HepG2 (cell line): ENCODE measurements around the gene ZNF821. TPM values are rescaled to one million over a fixed set of nuclear protein-coding genes. Genes with fewer than 3 reads are reported as not detected.

Source experiments
- AFF4 ChIP-seq: sonication (generic); formaldehyde crosslinking; IDR thresholded peaks from 2 replicates; pipeline ENCODE4 v1.4.0; 2020; ENCODE audit warnings: missing genetic modification reagents
- HDAC2 ChIP-seq: sonication (generic); formaldehyde crosslinking; IDR thresholded peaks from 2 replicates; pipeline ENCODE4 v1.4.0; 2020; ENCODE audit warnings: missing genetic modification reagents
- HNF1A ChIP-seq, 2 experiments: sonication (generic) in 1 of 2; formaldehyde crosslinking in 1 of 2; IDR thresholded peaks; 2 replicates each; pipeline versions ENCODE4 v1.4.0 to v1.6.1; 2016 to 2020; ENCODE audit warnings: borderline replicate concordance in 1 of 2, low read depth in 1 of 2, mild to moderate bottlenecking in 1 of 2, missing genetic modification reagents in 1 of 2
- KAT2B ChIP-seq: fragments of 150-350 bp; IDR thresholded peaks from 2 replicates; pipeline ENCODE4 v1.6.1; 2014; ENCODE audit warnings: low read depth, low read length, borderline replicate concordance
- MED1 ChIP-seq: sonication (generic); formaldehyde crosslinking; IDR thresholded peaks from 2 replicates; pipeline ENCODE4 v1.4.0; 2020; ENCODE audit warnings: missing genetic modification reagents
- SAP130 ChIP-seq: IDR thresholded peaks from 2 replicates; pipeline ENCODE4 v1.6.1; 2016; ENCODE audit warnings: low read depth
- ZFP1 ChIP-seq: IDR thresholded peaks from 2 replicates; pipeline ENCODE4 v1.6.1; 2016
- ZFP36L1 ChIP-seq: sonication (generic); formaldehyde crosslinking; IDR thresholded peaks from 2 replicates; pipeline ENCODE4 v1.8.0; 2022; ENCODE audit warnings: mild to moderate bottlenecking, missing genetic modification reagents, moderate library complexity
- ZNF607 ChIP-seq: sonication (generic); formaldehyde crosslinking; IDR thresholded peaks from 2 replicates; pipeline ENCODE4 v1.5.1; 2020; ENCODE audit warnings: missing genetic modification reagents, mild to moderate bottlenecking, borderline replicate concordance
- polyA plus RNA-seq, 8 experiments: library from polyadenylated mRNA; depleted of rRNA in 3 of 8; stranded (reverse) in 7 of 8; unstranded in 1 of 8; fragments of >200 nt; fragmentation: Illumina TruSeq in 4 of 8; extraction: Trizol in 4 of 8; gene quantifications; 2 replicates each; pipeline versions ENCODE4 v1.2.1 to v1.2.3, GENCODE V29; 2011 to 2016; ENCODE audit warnings: low read depth in 4 of 8, missing spikeins in 1 of 8, mixed read lengths in 1 of 8; ENCODE audit not compliant: insufficient read depth in 1 of 8
- total RNA-seq, 5 experiments: library from RNA; depleted of rRNA; stranded (reverse); fragments of >200 nt; fragmentation: Illumina TruSeq; extraction: Trizol; gene quantifications; 2 replicates each; pipeline ENCODE4 v1.2.3, GENCODE V29; 2016; ENCODE audit warnings: low read depth in 1 of 5
- TF ChIP-seq, protein P1 (sequence below): sonication (generic); formaldehyde crosslinking; IDR thresholded peaks from 2 replicates; pipeline ENCODE4 v1.9.0; 2021; ENCODE audit warnings: mild to moderate bottlenecking, missing genetic modification reagents
- TF ChIP-seq, protein P2 (sequence below): sonication (generic); formaldehyde crosslinking; conservative IDR thresholded peaks from 2 replicates; pipeline ENCODE4 v1.4.0; 2020; ENCODE audit warnings: mild to moderate bottlenecking, missing genetic modification reagents, moderate library complexity

The ZNF821 gene
- total and polyA plus RNA-seq, 2 of the 13 experiments (the other 11 are each of a cell fraction or from before 2014, with no cell fraction given): 7.0 to 9.1 TPM

- TF ChIP-seq, protein P1, sequence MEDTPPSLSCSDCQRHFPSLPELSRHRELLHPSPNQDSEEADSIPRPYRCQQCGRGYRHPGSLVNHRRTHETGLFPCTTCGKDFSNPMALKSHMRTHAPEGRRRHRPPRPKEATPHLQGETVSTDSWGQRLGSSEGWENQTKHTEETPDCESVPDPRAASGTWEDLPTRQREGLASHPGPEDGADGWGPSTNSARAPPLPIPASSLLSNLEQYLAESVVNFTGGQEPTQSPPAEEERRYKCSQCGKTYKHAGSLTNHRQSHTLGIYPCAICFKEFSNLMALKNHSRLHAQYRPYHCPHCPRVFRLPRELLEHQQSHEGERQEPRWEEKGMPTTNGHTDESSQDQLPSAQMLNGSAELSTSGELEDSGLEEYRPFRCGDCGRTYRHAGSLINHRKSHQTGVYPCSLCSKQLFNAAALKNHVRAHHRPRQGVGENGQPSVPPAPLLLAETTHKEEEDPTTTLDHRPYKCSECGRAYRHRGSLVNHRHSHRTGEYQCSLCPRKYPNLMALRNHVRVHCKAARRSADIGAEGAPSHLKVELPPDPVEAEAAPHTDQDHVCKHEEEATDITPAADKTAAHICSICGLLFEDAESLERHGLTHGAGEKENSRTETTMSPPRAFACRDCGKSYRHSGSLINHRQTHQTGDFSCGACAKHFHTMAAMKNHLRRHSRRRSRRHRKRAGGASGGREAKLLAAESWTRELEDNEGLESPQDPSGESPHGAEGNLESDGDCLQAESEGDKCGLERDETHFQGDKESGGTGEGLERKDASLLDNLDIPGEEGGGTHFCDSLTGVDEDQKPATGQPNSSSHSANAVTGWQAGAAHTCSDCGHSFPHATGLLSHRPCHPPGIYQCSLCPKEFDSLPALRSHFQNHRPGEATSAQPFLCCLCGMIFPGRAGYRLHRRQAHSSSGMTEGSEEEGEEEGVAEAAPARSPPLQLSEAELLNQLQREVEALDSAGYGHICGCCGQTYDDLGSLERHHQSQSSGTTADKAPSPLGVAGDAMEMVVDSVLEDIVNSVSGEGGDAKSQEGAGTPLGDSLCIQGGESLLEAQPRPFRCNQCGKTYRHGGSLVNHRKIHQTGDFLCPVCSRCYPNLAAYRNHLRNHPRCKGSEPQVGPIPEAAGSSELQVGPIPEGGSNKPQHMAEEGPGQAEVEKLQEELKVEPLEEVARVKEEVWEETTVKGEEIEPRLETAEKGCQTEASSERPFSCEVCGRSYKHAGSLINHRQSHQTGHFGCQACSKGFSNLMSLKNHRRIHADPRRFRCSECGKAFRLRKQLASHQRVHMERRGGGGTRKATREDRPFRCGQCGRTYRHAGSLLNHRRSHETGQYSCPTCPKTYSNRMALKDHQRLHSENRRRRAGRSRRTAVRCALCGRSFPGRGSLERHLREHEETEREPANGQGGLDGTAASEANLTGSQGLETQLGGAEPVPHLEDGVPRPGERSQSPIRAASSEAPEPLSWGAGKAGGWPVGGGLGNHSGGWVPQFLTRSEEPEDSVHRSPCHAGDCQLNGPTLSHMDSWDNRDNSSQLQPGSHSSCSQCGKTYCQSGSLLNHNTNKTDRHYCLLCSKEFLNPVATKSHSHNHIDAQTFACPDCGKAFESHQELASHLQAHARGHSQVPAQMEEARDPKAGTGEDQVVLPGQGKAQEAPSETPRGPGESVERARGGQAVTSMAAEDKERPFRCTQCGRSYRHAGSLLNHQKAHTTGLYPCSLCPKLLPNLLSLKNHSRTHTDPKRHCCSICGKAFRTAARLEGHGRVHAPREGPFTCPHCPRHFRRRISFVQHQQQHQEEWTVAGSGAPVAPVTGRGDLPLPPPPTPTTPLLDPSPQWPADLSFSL (CRISPR knock-in tag): no peak
- TF ChIP-seq, protein P2, sequence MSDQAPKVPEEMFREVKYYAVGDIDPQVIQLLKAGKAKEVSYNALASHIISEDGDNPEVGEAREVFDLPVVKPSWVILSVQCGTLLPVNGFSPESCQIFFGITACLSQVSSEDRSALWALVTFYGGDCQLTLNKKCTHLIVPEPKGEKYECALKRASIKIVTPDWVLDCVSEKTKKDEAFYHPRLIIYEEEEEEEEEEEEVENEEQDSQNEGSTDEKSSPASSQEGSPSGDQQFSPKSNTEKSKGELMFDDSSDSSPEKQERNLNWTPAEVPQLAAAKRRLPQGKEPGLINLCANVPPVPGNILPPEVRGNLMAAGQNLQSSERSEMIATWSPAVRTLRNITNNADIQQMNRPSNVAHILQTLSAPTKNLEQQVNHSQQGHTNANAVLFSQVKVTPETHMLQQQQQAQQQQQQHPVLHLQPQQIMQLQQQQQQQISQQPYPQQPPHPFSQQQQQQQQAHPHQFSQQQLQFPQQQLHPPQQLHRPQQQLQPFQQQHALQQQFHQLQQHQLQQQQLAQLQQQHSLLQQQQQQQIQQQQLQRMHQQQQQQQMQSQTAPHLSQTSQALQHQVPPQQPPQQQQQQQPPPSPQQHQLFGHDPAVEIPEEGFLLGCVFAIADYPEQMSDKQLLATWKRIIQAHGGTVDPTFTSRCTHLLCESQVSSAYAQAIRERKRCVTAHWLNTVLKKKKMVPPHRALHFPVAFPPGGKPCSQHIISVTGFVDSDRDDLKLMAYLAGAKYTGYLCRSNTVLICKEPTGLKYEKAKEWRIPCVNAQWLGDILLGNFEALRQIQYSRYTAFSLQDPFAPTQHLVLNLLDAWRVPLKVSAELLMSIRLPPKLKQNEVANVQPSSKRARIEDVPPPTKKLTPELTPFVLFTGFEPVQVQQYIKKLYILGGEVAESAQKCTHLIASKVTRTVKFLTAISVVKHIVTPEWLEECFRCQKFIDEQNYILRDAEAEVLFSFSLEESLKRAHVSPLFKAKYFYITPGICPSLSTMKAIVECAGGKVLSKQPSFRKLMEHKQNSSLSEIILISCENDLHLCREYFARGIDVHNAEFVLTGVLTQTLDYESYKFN (CRISPR knock-in tag): peak; percentile 28; the same call in 1 of the 2 replicates
- TF ChIP-seq ZFP36L1 (CRISPR knock-in tag) (no peak), ZNF607 (CRISPR knock-in tag) (no peak), MED1 (CRISPR knock-in tag) (peak; percentile 38; the same call in 1 of the 2 replicates), SAP130 (CRISPR knock-in tag) (0 out of 2 replicates have a peak, but pooled peaks have one; percentile 22), HDAC2 (CRISPR knock-in tag) (no peak), AFF4 (CRISPR knock-in tag) (no peak), KAT2B (no peak), ZFP1 (CRISPR knock-in tag) (0 out of 2 replicates have a peak, but pooled peaks have one; percentile 5), HNF1A (IDR thresholded peaks at IDR 0.05; ENCODE audit: low read depth) (no peak), HNF1A (CRISPR knock-in tag; IDR thresholded peaks at IDR 0.05; ENCODE audit: borderline replicate concordance) (no peak)
These were observed 30.8 kb upstream of the ZNF821 start (continued) for GRCh38 chr16:71914802-71915201.
